GM12878 (cell line): ENCODE data around the gene DLGAP5. TPM values are rescaled to one million over a fixed set of nuclear protein-coding genes. Genes with fewer than 3 reads are reported as not detected.
A peak's percentile ranks its signal among the peaks of the same experiment; 100 is the strongest.

Experiments used
- BACH1 ChIP-seq: fragments of 450-650 bp; IDR thresholded peaks from 2 replicates; pipeline ENCODE4 v1.6.1; 2017; ENCODE audit warnings: mild to moderate bottlenecking, borderline replicate concordance
- BHLHE40 ChIP-seq, 2 experiments: fragments of 450-650 bp in 1 of 2; IDR thresholded peaks; 2 replicates each; pipeline ENCODE4 v1.6.1; 2011 to 2017; ENCODE audit warnings: low read depth in 2 of 2, borderline replicate concordance in 1 of 2, improper control_type of control experiment in 1 of 2, low read length in 1 of 2, mild to moderate bottlenecking in 1 of 2
- CHD1 ChIP-seq: IDR thresholded peaks from 2 replicates; pipeline ENCODE4 v1.6.1; 2012; ENCODE audit warnings: low read depth, low read length, improper control_type of control experiment
- CHD2 ChIP-seq: IDR thresholded peaks from 2 replicates; pipeline ENCODE4 v1.6.1; 2011; ENCODE audit warnings: low read depth, low read length, improper control_type of control experiment, borderline replicate concordance
- ELK1 ChIP-seq: IDR thresholded peaks from 2 replicates; pipeline ENCODE4 v1.6.1; 2012; ENCODE audit warnings: low read depth, low read length, improper control_type of control experiment
- IKZF1 ChIP-seq: fragments of 450-650 bp; conservative IDR thresholded peaks from 2 replicates; pipeline ENCODE4 v1.6.1; 2017; ENCODE audit warnings: antibody characterized with exemption, mild to moderate bottlenecking
- MLLT1 ChIP-seq: fragments of 450-650 bp; IDR thresholded peaks from 2 replicates; pipeline ENCODE4 v1.6.1; 2016; ENCODE audit warnings: mild to moderate bottlenecking
- NBN ChIP-seq: fragments of 450-650 bp; IDR thresholded peaks from 2 replicates; pipeline ENCODE4 v1.6.1; 2016
- NR2C2 ChIP-seq: IDR thresholded peaks from 2 replicates; pipeline ENCODE4 v1.6.1; 2011; ENCODE audit warnings: borderline replicate concordance, low read depth; ENCODE audit not compliant: control insufficient read depth, insufficient read length
- SMAD5 ChIP-seq: IDR thresholded peaks from 2 replicates; pipeline ENCODE4 v1.6.1; 2016; ENCODE audit warnings: antibody characterized with exemption, low read depth
- SPI1 ChIP-seq: IDR thresholded peaks from 2 replicates; pipeline ENCODE4 v1.6.1; 2011; ENCODE audit warnings: low read depth, mild to moderate bottlenecking, low read length, moderate library complexity, borderline replicate concordance; ENCODE audit not compliant: insufficient read depth
- SREBF2 ChIP-seq: IDR thresholded peaks from 2 replicates; pipeline ENCODE4 v1.6.1; 2012; ENCODE audit warnings: mild to moderate bottlenecking, low read length
- ZBTB4 ChIP-seq: fragments of 450-650 bp; formaldehyde crosslinking; IDR thresholded peaks from 2 replicates; pipeline ENCODE4 v1.4.0; 2022; ENCODE audit warnings: mild to moderate bottlenecking, moderate library complexity
- ZNF217 ChIP-seq: fragments of 450-650 bp; IDR thresholded peaks from 2 replicates; pipeline ENCODE4 v1.6.1; 2017; ENCODE audit warnings: antibody characterized with exemption, mild to moderate bottlenecking
- polyA plus RNA-seq, 11 experiments: library from polyadenylated mRNA; depleted of rRNA in 4 of 11; unstranded in 6 of 11; stranded (reverse) in 5 of 11; fragments of >200 nt; fragmentation: Nextera tagmentation in 4 of 11; fragmentation: Illumina TruSeq in 1 of 11; extraction: Ambion mirVana in 4 of 11; extraction: Trizol in 1 of 11; gene quantifications; 1 replicate in 1 of 11; 2 replicates in 10 of 11; pipeline versions ENCODE4 v1.2.1 to v1.2.3, GENCODE V29; 2011 to 2016; ENCODE audit warnings: inconsistent platforms in 2 of 11, missing spikeins in 2 of 11, low read depth in 1 of 11
- total RNA-seq, 4 experiments: library from RNA; depleted of rRNA in 3 of 4; stranded (reverse); fragments of >200 nt in 3 of 4; fragmentation: Illumina TruSeq in 1 of 4; extraction: Trizol in 1 of 4; gene quantifications; 2 replicates each; pipeline versions ENCODE4 v1.2.1 to v1.2.3, GENCODE V29; 2013 to 2021

Gene DLGAP5
- total and polyA plus RNA-seq, 10 of the 15 experiments (the other 5 are each of a cell fraction or from before 2014, with no cell fraction given) = 40.9 to 106 (median 67.6) TPM

GRCh38 chr14:55103005-55103640 lies 88.3 kb downstream of the DLGAP5 start (continued):
- TF ChIP-seq SPI1 = no peak
- no peak for TF ChIP-seq SMAD5
- no peak for TF ChIP-seq CHD1
- TF ChIP-seq NBN = no peak; the same call in none of the 2 replicates
- no peak for TF ChIP-seq ELK1
- 0 out of 2 replicates have a peak, but pooled peaks have one; percentile 33 for TF ChIP-seq MLLT1
- no peak for TF ChIP-seq ZBTB4 (CRISPR knock-in tag)
- peak; percentile 38; the same call in 1 of the 2 replicates for TF ChIP-seq CHD2
- no peak; the same call in 1 of the 2 replicates for TF ChIP-seq ZNF217
- no peak for TF ChIP-seq NR2C2
- no peak for TF ChIP-seq SREBF2
- TF ChIP-seq BHLHE40 (IDR thresholded peaks at IDR 0.05; ENCODE audit: borderline replicate concordance in 1 of 2, low read depth in 2 of 2, low read length in 1 of 2) = peak; percentile 69 to 78; a peak in 3 of 4 replicates
- peak; percentile 94 for TF ChIP-seq IKZF1
- TF ChIP-seq BACH1 = peak; percentile 71; the same call in 1 of the 2 replicates
